ENCODE results near the gene CSNK1G3.
A peak's percentile ranks its signal among the peaks of the same experiment; 100 is the strongest.
"Not testable (repeated sequence)": the region's sequence is repeated elsewhere in the genome, so short reads cannot be mapped to it uniquely, and the experiment has no call there.

The CSNK1G3 gene

DNA sequence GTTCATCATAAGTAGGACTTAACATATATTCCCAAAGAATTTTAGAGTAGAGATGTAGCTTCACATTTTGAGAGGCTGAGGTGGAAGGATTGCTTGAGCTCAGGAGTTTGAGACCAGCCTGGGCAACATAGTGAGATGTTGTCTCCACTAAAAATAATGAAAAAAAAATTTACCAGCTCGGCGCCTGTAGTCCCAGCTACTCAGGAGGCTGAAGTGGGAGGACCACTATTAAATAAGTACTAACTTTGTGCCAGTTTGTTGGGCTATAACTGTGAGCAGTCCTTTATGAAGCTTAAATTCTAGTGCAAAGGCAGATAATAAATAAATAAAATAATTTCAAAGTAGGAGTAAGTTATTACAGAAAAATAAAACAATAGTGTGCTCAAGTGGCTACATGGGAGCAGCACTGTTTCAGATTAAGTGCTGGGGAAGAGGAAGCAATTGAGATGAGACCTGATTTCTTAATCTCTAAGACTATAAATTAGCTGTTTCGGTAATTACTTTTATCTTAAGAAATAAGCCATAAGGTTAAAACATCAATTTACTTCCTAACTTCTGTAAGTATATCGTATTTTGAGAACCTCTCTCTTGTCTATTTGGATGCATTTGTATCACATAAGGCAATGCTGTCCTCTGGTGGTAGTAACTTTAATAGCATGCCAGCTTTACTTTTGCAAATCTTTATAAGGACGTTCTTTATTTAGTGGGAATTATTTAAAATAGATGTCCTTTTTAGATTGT is 98.9 kb downstream of the CSNK1G3 start:
- peak; percentile 62 to 79 for DNase-seq
- no peak for TF ChIP-seq POLR2A (IDR thresholded peaks at IDR 0.05; ENCODE audit: low read length)

DNA sequence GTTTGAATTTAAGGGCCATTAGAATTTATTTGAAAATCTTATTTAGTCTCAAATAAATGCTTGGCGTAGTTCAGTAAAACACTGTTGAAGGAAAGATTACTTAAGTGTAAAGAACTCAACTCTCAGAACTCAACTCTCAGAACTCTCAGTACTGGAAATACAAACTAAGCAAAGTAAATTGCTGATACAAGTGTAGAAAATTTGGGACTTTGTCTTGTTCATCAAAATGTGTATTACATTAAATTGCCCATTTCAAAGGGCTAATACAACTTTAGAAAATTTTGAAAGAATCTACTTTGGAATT is 99.4 kb downstream of the CSNK1G3 start:
- TF ChIP-seq POLR2A (IDR thresholded peaks at IDR 0.05; ENCODE audit: low read length) (no peak), GATA1 (IDR thresholded peaks at IDR 0.05; ENCODE audit: low read depth, low read length) (no peak)
- no peak for DNase-seq

DNA sequence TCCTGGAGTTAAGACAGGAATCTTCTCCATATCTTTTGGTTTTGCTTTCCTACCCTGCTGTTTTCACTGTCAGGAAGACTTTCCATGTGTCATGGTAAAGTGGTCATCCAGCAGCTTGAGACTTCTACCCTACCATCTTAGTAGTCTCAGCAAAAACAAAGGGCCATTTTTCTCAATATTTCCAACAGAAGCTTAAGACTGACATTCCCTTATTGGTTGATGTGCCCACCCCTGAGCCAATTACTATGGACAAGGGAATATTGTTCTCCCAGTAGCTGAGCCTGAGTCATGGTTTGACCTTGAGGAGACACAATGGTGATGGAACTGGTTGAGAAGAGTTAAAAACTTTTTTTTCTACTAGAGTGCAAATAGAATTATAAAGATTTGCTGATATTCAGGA is 105.6 kb downstream of the CSNK1G3 start:
- no peak for TF ChIP-seq GATA1 (IDR thresholded peaks at IDR 0.05; ENCODE audit: low read depth, low read length)
- no peak for DNase-seq

DNA sequence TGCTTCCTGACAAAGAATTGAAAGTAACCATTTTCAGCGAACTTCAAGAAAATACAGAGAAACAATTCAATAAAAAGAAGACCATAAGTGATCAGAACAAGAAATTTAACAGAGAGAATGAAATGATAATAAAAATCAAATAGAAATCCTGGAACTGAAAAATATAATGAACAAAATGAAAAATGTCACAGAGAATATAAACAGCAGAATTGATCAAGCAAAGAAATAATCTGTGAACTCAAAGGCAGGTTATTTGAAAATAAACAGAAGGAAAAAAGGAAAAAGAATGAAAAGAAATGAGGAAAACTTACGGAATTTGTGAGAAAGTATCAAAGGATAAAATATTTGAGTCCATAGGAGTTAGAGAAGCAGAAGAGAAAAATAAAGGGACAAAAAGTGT is 114.1 kb downstream of the CSNK1G3 start:
- DNase-seq, result no peak
- TF ChIP-seq GATA1 (IDR thresholded peaks at IDR 0.05; ENCODE audit: low read depth, low read length), result no peak
- no peak for TF ChIP-seq POLR2A (IDR thresholded peaks at IDR 0.05; ENCODE audit: low read length)

DNA sequence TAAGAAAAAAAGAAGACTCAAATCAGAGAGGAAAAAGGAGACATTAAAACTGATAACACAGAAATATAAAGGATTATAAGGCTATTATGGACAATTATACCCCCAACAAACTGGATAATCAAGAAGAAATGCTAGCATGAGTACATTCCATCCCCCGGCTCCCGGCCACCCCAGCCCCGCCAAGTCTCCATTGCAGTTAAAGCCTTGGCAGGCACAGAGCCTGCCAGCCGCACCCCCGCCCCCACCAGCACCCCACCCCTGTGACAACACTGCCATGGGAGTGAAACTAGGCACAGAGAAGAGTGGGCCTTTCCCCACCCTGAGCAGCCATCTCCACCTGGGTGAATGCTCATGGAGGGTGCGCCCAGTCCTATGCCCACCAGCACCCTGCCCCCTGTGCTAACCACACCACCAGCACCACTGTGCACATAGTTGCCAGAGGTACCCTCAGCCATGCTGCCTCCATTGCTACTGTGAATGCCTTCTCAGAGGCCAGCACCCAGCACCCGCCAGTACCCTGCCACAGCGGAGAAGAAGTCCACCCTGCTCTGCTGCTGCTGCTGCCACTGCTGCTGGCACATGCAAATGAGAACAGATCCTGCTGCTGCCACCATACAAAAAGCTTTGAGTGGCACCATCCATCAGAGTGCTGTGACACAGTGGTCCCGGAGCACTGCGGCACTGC is 117.0 kb downstream of the CSNK1G3 start:
- DNase-seq, result no peak
- TF ChIP-seq GATA1 (IDR thresholded peaks at IDR 0.05; ENCODE audit: low read depth, low read length), result no peak

DNA sequence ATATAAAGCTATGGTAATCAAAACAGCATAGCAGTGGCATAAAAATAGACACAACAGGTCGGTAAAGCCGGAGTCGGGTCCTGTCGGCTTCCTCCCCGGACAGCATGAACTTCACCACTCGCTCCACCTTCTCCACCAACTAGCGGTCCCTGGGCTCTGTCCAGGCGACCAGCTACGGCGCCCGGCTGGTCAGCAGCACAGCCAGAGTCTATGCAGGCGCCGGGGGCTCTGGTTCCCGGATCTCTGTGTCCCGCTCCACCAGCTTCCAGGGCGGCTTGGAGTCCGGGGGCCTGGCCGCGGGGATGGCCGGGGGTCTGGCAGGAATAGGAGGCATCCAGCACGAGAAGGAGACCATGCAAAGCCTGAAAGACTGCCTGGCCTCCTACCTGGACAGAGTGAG is 124.0 kb downstream of the CSNK1G3 start:
- DNase-seq, result no peak
- TF ChIP-seq GATA1 (IDR thresholded peaks at IDR 0.05; ENCODE audit: low read depth, low read length), result no peak
- no peak for TF ChIP-seq POLR2A (IDR thresholded peaks at IDR 0.05; ENCODE audit: low read length)

DNA sequence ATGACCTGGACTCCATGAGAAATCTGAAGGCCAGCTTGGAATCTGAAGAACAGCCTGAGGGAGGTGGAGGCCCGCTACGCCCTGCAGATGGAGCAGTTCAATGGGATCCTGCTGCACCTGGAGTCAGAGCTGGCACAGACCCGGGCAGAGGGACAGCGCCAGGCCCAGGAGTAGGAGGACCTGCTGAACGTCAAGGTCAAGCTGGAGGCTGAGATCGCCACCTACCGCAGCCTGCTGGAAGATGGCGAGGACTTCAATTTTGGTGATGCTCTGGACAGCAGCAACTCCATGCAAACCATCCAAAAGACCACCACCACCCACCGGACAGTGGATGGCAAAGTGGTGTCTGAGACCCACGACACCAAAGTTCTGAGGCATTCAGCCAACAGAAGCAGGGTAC is 125.1 kb downstream of the CSNK1G3 start:
- DNase-seq, result not testable (repeated sequence)

DNA sequence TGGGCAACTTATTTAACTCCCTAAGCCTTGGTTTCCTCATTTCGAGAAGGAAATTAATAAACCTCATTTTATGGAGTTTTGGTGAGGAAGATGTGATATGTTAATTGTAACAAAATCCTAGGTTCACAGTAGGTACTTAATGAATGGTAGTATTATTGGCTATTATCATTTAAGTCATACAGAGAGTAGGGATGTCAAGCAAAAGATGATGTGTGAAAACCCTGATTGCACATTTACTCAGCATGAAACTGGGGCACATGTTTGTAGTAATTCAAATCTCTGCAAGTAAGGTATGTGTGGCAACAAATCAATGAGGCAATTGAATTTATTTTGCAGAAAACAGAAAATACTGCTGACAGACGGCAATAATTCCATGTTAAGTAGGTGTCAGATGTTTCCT is 127.3 kb downstream of the CSNK1G3 start:
- DNase-seq, result no peak
- no peak for TF ChIP-seq GATA1 (IDR thresholded peaks at IDR 0.05; ENCODE audit: low read depth, low read length)
- TF ChIP-seq POLR2A (IDR thresholded peaks at IDR 0.05; ENCODE audit: low read length), result no peak

DNA sequence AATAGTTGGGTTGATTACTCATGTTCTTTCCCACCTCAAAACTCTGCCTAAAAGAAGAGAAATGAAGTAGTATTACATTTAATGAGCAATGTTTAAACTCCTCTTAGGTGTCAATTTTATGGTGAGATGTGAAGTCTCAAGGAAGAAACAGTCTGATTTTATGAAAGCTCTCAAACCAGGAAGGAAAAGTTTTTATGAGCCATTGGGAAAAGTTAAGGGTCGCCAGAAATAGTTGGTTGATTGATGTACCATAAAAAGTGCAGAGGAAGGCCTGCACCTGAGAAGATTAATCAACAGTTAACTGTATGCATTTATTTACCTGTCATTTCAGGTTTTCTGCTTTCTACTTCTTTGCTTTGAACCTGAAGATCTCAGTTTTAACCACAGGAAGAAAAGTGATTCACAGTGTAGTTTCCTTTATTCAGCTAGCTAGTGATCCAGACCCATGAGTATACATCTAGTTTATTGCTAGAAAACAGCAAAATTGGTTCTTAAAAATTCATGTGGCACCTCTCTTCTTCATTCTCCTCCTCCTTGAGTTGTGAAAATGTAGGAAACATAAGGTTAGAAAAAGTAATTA is 133.1 kb downstream of the CSNK1G3 start:
- DNase-seq, result no peak
- TF ChIP-seq GATA1 (IDR thresholded peaks at IDR 0.05; ENCODE audit: low read depth, low read length) (no peak), POLR2A (IDR thresholded peaks at IDR 0.05; ENCODE audit: low read length) (no peak)

DNA sequence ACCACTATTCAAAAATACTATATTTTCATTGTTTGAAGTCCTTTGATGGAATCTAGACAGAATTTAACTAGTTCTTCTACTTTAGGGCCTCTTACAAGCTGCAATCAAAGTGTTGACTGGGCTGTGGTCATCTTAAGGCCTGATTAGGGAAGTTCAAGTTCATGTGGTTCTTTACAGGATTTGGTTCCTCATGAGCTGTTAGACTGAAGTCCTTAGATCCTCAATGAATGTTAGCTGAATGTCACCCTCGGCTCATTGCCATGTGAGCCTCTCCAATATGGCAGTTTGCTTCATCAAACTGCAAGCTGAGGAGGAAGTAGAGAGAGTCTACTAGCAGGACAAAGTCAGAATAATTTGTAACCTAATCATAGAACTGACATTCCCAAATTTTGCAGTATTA is 135.1 kb downstream of the CSNK1G3 start:
- TF ChIP-seq POLR2A (IDR thresholded peaks at IDR 0.05; ENCODE audit: low read length) (no peak), GATA1 (IDR thresholded peaks at IDR 0.05; ENCODE audit: low read depth, low read length) (no peak)
- DNase-seq, result no peak

DNA sequence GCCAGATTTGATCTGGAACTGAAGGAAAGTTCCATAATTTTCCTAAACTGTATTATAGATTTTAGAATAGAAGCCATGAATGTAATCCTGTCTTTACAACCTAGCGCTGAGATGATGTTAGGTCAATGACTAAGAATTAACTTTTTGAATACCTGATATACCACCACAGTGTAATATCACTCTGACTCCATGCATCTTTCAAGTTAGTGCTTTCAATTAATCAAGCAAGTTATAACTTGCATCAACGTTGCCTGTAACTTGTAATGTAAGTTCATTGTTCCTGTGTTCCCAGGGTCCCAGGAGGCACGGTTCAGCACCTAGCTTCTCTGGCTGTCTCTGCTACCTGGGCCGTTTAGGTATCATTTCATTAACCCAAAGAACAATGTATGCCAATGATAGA is 139.3 kb downstream of the CSNK1G3 start:
- DNase-seq, result no peak
- TF ChIP-seq GATA1 (IDR thresholded peaks at IDR 0.05; ENCODE audit: low read depth, low read length) (no peak), POLR2A (IDR thresholded peaks at IDR 0.05; ENCODE audit: low read length) (no peak)

DNA sequence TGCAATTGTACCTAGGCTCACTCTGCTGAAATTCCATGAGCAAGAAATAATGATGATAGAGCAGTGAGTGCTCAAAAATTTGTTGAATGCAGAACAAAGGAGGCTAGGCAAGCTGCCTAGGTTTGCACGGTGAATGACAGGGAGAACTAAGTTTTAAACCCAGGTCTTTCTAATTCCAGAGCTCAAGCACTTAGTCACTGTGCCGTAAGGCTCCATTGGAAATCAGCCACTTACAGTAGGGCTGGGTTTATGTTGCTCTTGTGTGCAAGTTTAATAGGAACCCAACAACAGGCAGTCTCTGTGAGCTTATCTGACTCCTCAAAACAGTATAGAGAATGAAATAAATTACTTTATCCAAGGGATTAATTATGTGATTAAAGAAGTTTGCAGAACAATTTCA is 147.0 kb downstream of the CSNK1G3 start:
- no peak for DNase-seq

DNA sequence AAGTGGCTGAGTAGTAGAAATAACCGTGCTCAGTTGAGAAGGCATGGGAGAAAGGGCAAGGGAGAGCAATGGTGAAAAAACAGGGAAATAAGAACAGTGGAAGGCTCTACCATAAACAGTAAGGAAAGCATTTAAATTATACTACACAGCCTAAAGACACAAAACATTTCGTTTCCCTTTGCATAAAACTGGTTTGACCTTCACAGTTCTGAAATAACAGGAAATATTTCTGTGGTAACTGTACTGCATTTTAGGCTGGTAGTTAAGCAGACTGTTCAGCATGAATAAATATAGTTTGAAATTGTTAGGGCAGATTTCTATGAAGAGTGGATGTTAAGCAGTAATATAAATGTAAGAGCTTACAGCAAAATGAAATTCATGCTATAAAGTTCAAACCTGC is 147.5 kb downstream of the CSNK1G3 start:
- DNase-seq, result no peak
- no peak for TF ChIP-seq POLR2A (IDR thresholded peaks at IDR 0.05; ENCODE audit: low read length)
- TF ChIP-seq GATA1 (IDR thresholded peaks at IDR 0.05; ENCODE audit: low read depth, low read length), result no peak

More for the DNA sequence above, 147.0 kb downstream of the CSNK1G3 start:
- TF ChIP-seq POLR2A (IDR thresholded peaks at IDR 0.05; ENCODE audit: low read length) (no peak), GATA1 (IDR thresholded peaks at IDR 0.05; ENCODE audit: low read depth, low read length) (no peak)

DNA sequence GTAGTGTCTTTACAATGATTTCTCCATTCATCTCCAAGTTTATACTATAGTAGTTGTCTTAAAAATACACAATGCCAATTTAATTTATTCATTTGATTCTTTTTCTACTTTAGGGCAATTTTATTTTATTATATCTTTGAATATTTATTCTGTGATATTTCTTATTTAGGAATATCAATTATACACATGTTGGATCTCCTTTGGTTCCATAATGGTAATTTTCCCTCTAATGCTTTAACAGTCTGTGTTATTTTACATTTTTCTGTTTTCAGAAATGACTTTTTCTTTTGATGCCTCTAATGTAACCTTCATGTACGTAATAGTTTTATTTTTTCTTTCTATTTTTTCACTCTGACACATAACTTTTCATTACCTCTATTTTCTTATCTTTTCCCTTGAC is 153.0 kb downstream of the CSNK1G3 start:
- no peak for DNase-seq
- no peak for TF ChIP-seq GATA1 (IDR thresholded peaks at IDR 0.05; ENCODE audit: low read depth, low read length)
- TF ChIP-seq POLR2A (IDR thresholded peaks at IDR 0.05; ENCODE audit: low read length), result no peak

DNA sequence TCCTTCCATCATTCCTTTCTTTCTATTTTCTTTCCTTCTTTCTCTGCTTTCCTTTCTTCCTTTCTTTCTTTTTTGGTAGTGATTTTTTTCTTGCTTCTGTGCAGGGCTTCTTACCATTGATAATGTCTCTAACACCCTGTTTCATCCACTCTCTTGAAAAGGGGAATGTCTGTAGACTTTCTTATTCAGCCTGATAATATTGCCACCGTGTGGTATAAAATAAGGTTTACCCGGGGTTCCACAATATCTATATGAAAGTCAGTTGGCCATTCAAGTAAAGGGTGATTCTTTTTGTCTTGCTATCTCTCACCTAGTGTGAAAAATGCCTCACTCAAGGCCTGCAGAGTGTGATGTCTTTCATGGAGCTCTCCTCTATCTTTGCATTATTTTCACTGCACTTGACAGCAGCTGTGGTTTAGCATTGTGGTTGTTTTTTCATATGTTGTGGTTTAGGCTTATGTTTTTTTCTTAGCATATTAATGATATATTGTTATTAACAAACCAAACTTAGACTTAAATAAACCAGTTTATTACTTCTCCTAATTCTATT is 153.9 kb downstream of the CSNK1G3 start:
- no peak for TF ChIP-seq GATA1 (IDR thresholded peaks at IDR 0.05; ENCODE audit: low read depth, low read length)
- no peak for TF ChIP-seq POLR2A (IDR thresholded peaks at IDR 0.05; ENCODE audit: low read length)
- DNase-seq, result no peak
